Activated T-cell treated with anti-CD3 and anti-CD28 coated beads, Interleukin-2, amount 50 U/mL, for 72 hours (primary cell): ENCODE data around the gene LDLR. TPM values are rescaled to one million over a fixed set of nuclear protein-coding genes. Genes with fewer than 3 reads are reported as not detected.
"Not testable (repeated sequence)": the region's sequence is repeated elsewhere in the genome, so short reads cannot be mapped to it uniquely, and the experiment has no call there.

Experiments used
- ATAC-seq, 2 donors: fragments of 150-1000 bp; cut with Tn5 transposase; replicated peaks in 1 of 2; 2 replicates each; pipeline ENCODE4 v1.10.0; 2021; ENCODE audit warnings: moderate library complexity in 2 of 2, mild to moderate bottlenecking in 1 of 2
- DNase-seq, 2 donors: peaks; one replicate each; pipeline ENCODE4 v3.0.0; 2021 to 2022; ENCODE audit warnings: mixed read lengths in 1 of 2
- H3K27ac Mint-ChIP-seq: one replicate; pipeline ENCODE4 v1.8.0; 2022; ENCODE audit warnings: mild to moderate bottlenecking, moderate library complexity, mixed read lengths
- H3K27me3 Mint-ChIP-seq: one replicate; pipeline ENCODE4 v1.8.0; 2022; ENCODE audit warnings: low read depth, mixed read lengths
- H3K36me3 Mint-ChIP-seq, 2 donors: one replicate each; pipeline ENCODE4 v1.8.0; 2022; ENCODE audit warnings: mixed read lengths in 2 of 2, mild to moderate bottlenecking in 1 of 2; ENCODE audit not compliant: insufficient read depth in 2 of 2
- H3K4me1 Mint-ChIP-seq: one replicate; pipeline ENCODE4 v1.8.0; 2022; ENCODE audit warnings: low read depth, mixed read lengths
- H3K4me3 Mint-ChIP-seq, 2 donors: one replicate each; pipeline ENCODE4 v1.8.0; 2022; ENCODE audit warnings: mild to moderate bottlenecking in 2 of 2, mixed read lengths in 2 of 2, moderate library complexity in 2 of 2
- H3K9me3 Mint-ChIP-seq, 2 donors: one replicate each; pipeline ENCODE4 v1.8.0; 2022; ENCODE audit warnings: mixed read lengths in 2 of 2
- total RNA-seq, 2 donors: library from RNA; stranded (reverse); gene quantifications; one replicate each; pipeline ENCODE4 v1.2.3, GENCODE V29; 2022

The LDLR gene
- total RNA-seq, 2 donors from 2014 or later = 23.3 to 31.0 TPM

- no peaks in the 10 kb centered on the region for H3K9me3 Mint-ChIP-seq
- no peak overlapping the region for H3K4me3 Mint-ChIP-seq
- H3K27me3 Mint-ChIP-seq = no peaks in the 10 kb centered on the region
- peaks cover 1 to 4% of the 10 kb centered on the region in 2 donors for H3K36me3 Mint-ChIP-seq
- no peak overlapping the region for H3K27ac Mint-ChIP-seq
- H3K4me1 Mint-ChIP-seq = peaks cover 7% of the 10 kb centered on the region
- ATAC-seq (no peak), DNase-seq (no peak)
Measured at GRCh38 chr19:11141937-11142527, 52.8 kb downstream of the LDLR start.

GRCh38 chr19:11142528-11143171 lies 53.4 kb downstream of the LDLR start:
- Mint-ChIP-seq H3K36me3 (peaks cover 3 to 4% of the 10 kb centered on the region in 2 donors), H3K27me3 (no peaks in the 10 kb centered on the region), H3K9me3 (no peaks in the 10 kb centered on the region), H3K27ac (no peak overlapping the region), H3K4me1 (peaks cover 5% of the 10 kb centered on the region), H3K4me3 (no peak overlapping the region)
- DNase-seq = no peak
- no peak for ATAC-seq

GRCh38 chr19:11145536-11145924 lies 56.3 kb downstream of the LDLR start:
- no peak for ATAC-seq

DNA sequence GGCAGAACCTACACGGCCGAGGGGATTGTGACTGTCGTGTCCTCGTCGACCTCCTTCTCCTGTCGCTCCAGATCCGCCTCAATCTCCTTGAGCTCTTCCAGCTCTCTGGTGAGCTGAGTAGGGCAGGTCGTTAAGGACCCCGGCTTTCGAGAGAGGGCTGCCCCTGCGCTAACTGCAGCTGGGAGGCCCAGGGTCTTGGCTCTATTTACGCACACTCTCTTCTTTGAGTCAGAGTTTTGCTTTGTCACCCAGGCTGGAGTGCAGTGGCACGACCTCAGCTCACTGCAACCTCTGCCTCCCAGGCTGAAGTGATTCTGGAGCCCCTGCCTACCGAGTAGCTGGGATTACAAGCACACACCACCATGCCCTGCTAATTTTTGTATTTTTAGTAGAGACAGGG lies 58.7 kb downstream of the LDLR start:
- no peaks in the 10 kb centered on the region for H3K9me3 Mint-ChIP-seq
- peaks cover 6% of the 10 kb centered on the region for H3K4me1 Mint-ChIP-seq
- DNase-seq = no peak
- no peaks in the 10 kb centered on the region for H3K27me3 Mint-ChIP-seq
- peaks cover 4 to 16% of the 10 kb centered on the region in 2 donors for H3K36me3 Mint-ChIP-seq
- no peak for ATAC-seq
- no peak overlapping the region for H3K4me3 Mint-ChIP-seq
- H3K27ac Mint-ChIP-seq = no peak overlapping the region

More at GRCh38 chr19:11145536-11145924, 56.3 kb downstream of the LDLR start:
- no peaks in the 10 kb centered on the region for H3K27me3 Mint-ChIP-seq
- no peak overlapping the region for H3K27ac Mint-ChIP-seq
- no peak for DNase-seq
- H3K4me3 Mint-ChIP-seq = no peak overlapping the region
- H3K36me3 Mint-ChIP-seq = peaks cover 4 to 8% of the 10 kb centered on the region in 2 donors
- no peaks in the 10 kb centered on the region for H3K9me3 Mint-ChIP-seq
- no peaks in the 10 kb centered on the region for H3K4me1 Mint-ChIP-seq

GRCh38 chr19:11151181-11151580 lies 61.9 kb downstream of the LDLR start:
- no peaks in the 10 kb centered on the region for H3K9me3 Mint-ChIP-seq
- no peak for DNase-seq
- no peak overlapping the region for H3K27ac Mint-ChIP-seq
- peaks cover 26% of the 10 kb centered on the region for H3K4me1 Mint-ChIP-seq
- H3K36me3 Mint-ChIP-seq = peaks cover 7 to 23% of the 10 kb centered on the region in 2 donors
- H3K27me3 Mint-ChIP-seq = no peaks in the 10 kb centered on the region
- ATAC-seq = no peak
- H3K4me3 Mint-ChIP-seq = no peak overlapping the region

GRCh38 chr19:11152318-11153062 lies 63.2 kb downstream of the LDLR start:
- Mint-ChIP-seq H3K9me3 (no peaks in the 10 kb centered on the region), H3K4me1 (peaks cover 28% of the 10 kb centered on the region), H3K36me3 (peaks cover 6 to 21% of the 10 kb centered on the region in 2 donors), H3K27ac (no peak overlapping the region), H3K27me3 (no peaks in the 10 kb centered on the region), H3K4me3 (no peak overlapping the region)
- DNase-seq (no peak), ATAC-seq (no peak)

- peaks cover 6 to 15% of the 10 kb centered on the region in 2 donors for H3K36me3 Mint-ChIP-seq
- H3K9me3 Mint-ChIP-seq = no peaks in the 10 kb centered on the region
- H3K27ac Mint-ChIP-seq = peak overlapping the region; percentile 27
- peaks cover 28% of the 10 kb centered on the region for H3K4me1 Mint-ChIP-seq
- no peak for ATAC-seq
- no peaks in the 10 kb centered on the region for H3K27me3 Mint-ChIP-seq
- H3K4me3 Mint-ChIP-seq = peak overlapping the region; percentile 84
- no peak for DNase-seq
Measured at GRCh38 chr19:11154683-11155047, 65.4 kb downstream of the LDLR start.

- Mint-ChIP-seq H3K4me1 (peaks cover 28% of the 10 kb centered on the region), H3K36me3 (peaks cover 6 to 15% of the 10 kb centered on the region in 2 donors), H3K9me3 (no peaks in the 10 kb centered on the region), H3K4me3 (peak within 1 kb of the TSS; percentile 84), H3K27me3 (no peaks in the 10 kb centered on the region), H3K27ac (peak within 1 kb of the TSS; percentile 67)
- DNase-seq (peak; percentile 92 to 97), ATAC-seq (peak; percentile 99)
Measured at GRCh38 chr19:11155373-11156120, 66.3 kb downstream of the LDLR start, which contains the start of gene SPC24. Gene SPC24 (minus strand): TSS chr19:11155782. CDS start chr19:11155776, 6 bp downstream.

DNA sequence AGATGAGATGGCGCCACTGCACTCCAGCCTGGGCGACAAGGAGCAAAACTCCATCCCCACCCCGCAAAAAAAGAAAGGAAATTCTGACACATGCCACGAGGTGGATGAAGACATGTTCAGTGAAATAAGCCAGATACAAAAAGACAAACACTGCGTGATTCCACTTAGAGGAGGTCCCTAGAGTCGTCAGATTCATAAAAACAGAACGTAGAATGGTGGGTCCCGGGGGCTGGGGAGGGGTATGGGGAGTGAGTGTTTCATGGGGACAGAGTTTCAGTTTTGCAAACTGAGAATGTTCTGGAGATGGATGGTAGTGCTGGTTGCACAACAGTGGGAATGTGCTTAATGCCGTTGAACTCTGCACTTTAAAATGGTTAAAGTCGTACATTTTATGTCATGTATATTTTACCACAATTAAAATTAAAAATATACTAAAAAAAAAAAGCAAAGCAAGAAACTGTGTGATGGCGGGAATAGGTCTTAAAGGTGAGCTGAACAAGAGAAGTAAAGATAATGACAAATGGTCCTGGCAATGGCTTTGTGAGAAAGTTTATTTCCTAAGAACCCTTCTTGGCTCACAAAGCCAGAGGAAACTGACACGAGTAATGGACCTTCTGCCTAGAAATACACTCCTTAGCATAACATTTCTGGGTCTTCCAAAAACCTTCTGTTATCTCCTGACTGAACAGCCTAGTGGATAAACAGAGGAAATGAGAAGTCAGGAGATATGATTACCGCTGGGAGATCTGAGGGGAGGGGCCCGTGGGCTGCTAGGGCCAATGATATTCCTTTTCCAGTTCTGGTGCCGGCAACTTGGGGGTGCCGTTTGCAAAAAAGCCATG lies 70.6 kb downstream of the LDLR start:
- Mint-ChIP-seq H3K36me3 (peaks cover 1 to 3% of the 10 kb centered on the region in 2 donors), H3K27ac (no peak overlapping the region), H3K9me3 (no peaks in the 10 kb centered on the region), H3K4me1 (peaks cover 8% of the 10 kb centered on the region), H3K4me3 (no peak overlapping the region), H3K27me3 (no peaks in the 10 kb centered on the region)
- DNase-seq (no peak), ATAC-seq (no peak)

- not testable (repeated sequence) for H3K27me3 Mint-ChIP-seq, H3K27ac Mint-ChIP-seq, DNase-seq
Measured at GRCh38 chr19:11160440-11160768, 71.1 kb downstream of the LDLR start.

GRCh38 chr19:11164296-11164695 lies 75.0 kb downstream of the LDLR start:
- ATAC-seq = no peak

More at GRCh38 chr19:11160440-11160768, 71.1 kb downstream of the LDLR start:
- H3K4me1 Mint-ChIP-seq, H3K4me3 Mint-ChIP-seq, H3K9me3 Mint-ChIP-seq, H3K36me3 Mint-ChIP-seq, ATAC-seq: not testable (repeated sequence)

GRCh38 chr19:11164879-11165406 lies 75.7 kb downstream of the LDLR start:
- H3K27me3 Mint-ChIP-seq = no peaks in the 10 kb centered on the region
- DNase-seq (no peak), ATAC-seq (no peak)
- no peaks in the 10 kb centered on the region for H3K36me3 Mint-ChIP-seq
- no peaks in the 10 kb centered on the region for H3K4me1 Mint-ChIP-seq
- H3K4me3 Mint-ChIP-seq = no peak overlapping the region
- no peaks in the 10 kb centered on the region for H3K9me3 Mint-ChIP-seq
- H3K27ac Mint-ChIP-seq = no peak overlapping the region

More at GRCh38 chr19:11164296-11164695, 75.0 kb downstream of the LDLR start:
- Mint-ChIP-seq H3K36me3 (no peaks in the 10 kb centered on the region), H3K27me3 (no peaks in the 10 kb centered on the region), H3K27ac (no peak overlapping the region), H3K4me1 (no peaks in the 10 kb centered on the region), H3K4me3 (no peak overlapping the region), H3K9me3 (no peaks in the 10 kb centered on the region)
- DNase-seq = no peak
